Stimulated activated CD8-positive, alpha-beta memory T cell treated with anti-CD3 and anti-CD28 coated beads, Interleukin-12 subunit alpha, Interleukin-12 subunit beta, amount 100 ng/mL, for 24 hours (primary cell): ENCODE measurements around the gene SLC17A3.

ENCODE experiments used
- DNase-seq: peaks from one replicate; pipeline ENCODE4 v3.0.0-alpha.2; 2020; ENCODE audit errors: extremely low read depth

SLC17A3 gene

DNA sequence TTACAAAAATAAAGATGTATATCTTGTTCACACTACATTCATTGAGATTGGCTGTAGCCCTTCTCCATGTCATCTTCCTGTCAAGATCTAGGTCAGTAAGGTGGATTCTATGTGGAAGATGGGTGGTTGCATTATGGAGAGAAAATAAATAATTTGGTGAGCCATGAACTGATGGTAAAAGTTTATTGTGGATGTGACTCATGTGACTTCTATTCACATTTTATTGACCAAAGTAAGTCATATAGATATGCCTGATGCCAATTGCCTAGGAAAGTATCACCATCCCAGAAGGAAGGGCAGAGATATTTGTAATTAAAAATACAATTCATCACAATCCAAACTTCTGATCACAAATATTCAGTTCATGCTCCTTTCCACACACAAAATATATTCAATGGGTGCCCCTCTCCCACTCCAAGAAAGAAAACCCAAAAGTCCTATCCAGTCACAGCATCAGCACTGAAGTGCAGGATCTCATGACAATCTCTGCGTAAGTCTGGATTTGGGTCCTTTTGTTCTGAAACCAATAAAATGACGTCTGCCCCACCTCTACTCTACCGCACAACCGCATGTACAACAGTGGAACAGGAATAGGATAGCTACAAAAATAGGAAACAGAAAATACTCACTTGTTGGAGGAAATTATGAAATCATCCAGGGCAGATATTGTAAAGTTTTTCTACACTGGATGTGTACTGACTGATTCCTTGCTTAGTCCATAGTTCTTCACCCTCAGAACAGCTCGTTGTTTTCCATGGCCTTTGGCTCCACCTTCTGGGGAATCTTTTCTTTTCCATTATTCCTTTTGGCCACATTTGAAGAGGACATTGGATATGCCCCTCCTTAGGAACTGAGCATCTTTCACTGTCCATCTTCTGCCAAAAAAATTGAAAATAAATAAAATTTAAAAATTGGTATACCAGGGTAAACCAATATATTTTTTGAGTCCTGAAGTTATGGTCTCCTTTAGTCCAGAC lies 16.1 kb upstream of the SLC17A3 start:
- no peak for DNase-seq

GRCh38 chr6:25888626-25889025 lies 14.6 kb upstream of the SLC17A3 start:
- DNase-seq: no peak

DNA sequence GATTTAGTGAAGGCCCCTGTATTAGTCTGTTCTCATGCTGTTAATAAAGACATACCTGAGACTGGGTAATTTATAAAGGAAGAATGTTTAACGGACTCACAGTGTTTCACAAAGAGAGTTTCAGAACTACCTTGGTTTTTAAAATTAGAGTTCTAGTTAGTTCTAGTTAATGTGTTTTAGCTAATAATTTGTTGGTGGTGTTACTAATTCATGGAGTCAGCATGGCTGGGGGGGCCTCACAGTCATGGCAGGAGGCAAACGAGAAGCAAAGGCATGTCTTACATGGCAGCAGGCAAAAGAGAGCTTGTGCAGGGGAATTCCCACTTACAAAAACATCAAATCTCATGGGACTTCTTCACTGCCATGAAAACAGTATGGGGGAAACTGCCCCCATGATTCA lies 12.0 kb upstream of the SLC17A3 start:
- no peak for DNase-seq

- no peak for DNase-seq
These were observed 9.9 kb upstream of the SLC17A3 start for GRCh38 chr6:25883991-25884390.

- no peak for DNase-seq
These were observed 9.5 kb upstream of the SLC17A3 start for GRCh38 chr6:25883536-25883935.

- no peak for DNase-seq
These were observed 8.0 kb upstream of the SLC17A3 start for GRCh38 chr6:25882051-25882496.

DNA sequence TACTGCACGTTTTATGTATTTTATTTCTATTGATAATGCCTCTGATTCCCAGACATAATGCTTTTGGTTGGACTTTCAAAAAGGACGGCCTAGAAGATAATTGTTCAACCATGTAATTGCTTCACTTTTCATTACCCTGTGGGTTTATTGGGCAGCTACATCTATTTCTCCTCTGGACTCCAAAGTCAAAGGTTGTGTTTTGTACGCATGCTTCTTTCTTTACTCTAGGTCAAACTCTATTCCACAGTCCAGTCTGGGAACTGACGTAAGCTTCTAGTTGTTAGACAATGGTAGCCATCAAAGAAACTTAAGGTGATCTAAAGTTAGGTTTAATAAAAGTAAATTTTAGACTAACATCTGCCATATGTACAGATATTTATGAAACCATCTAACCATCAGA lies 6.6 kb upstream of the SLC17A3 start:
- no peak for DNase-seq

DNA sequence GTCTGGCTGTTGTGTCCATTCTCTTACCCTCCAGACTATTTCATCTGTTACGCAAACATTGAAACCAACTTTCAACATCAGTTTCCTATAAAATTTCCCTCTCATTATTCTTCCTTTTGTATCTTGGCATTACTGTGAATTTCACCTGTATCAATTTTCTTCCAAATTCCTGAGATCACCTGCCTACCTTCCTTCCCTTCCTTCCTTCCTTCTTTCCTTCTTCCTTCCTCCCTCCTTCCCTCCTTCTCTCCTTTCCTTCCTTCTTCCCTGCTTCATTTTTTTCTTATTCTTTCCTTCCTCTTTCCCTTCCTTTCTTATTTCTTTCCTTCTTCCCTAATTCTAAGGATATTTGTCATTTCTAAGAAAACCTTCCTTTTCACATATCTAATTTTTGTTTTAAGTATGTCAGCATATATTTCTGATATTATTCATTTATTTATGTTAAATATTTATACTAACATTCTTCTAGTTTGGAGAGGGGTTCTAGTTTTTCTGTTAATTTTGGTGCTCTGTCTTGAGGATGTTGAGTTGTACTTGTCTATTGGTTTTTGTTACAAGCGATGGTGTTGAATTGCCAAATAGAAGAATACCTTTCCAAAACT lies 4.8 kb upstream of the SLC17A3 start:
- no peak for DNase-seq

DNA sequence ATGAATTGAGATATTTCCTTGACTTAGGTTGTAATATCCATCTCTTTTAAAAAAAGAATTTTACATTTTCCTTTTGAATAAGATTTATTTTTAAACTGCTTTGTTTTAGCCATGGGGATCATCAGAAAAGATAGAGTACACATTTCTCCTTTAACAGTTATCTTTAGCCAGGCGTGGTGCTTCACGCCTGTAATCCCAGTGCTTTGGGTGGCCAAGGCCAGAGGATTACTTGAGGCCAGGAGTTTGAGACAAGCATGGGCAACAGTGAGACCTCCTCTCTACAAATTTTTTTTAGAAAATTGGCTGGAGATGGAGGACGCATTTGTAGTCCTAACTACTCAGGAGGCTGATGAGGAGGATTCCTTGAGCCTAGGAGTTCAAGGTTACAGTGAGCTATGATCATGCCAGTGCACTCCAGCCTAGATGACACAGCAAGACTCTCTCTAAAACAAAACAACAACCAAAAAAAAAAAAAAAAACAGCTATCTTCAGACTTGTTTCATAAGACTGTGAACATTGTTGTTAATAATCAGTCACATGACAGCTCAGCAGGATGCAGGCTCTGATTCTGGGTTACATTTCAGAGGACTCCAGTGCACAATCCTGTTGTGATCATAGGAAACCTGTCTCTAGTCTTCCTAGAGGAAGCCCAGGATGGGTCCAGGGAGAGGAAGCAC lies 2.0 kb upstream of the SLC17A3 start:
- DNase-seq: no peak

GRCh38 chr6:25875563-25875905 lies 1.5 kb upstream of the SLC17A3 start:
- DNase-seq: no peak

- no peak for DNase-seq
These were observed 949 bp upstream of the SLC17A3 start for GRCh38 chr6:25874822-25875562.

- DNase-seq: no peak
These were observed 1.2 kb downstream of the SLC17A3 start for GRCh38 chr6:25872814-25873213.

GRCh38 chr6:25869840-25870239 lies 4.2 kb downstream of the SLC17A3 start:
- no peak for DNase-seq

- no peak for DNase-seq
These were observed 5.4 kb downstream of the SLC17A3 start for GRCh38 chr6:25868436-25869183.

DNA sequence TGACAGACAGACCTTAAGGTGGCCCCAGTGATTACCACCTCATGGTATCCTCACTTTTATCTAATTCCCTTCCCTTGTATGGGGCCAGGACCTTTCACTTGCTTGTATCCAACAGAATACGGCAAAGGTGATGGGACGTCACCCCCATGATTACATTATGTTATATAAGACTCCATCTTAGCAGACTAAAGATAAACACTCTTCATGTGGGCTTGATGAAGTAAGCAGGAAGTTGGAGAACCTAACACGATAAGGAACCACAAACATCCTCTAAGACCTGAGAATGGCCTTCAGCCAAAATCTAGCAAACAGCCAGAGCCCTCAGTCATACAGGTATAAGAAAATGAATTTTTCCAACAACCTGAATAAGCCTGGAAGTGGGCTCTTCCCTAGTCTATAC lies 8.0 kb downstream of the SLC17A3 start:
- DNase-seq: no peak

GRCh38 chr6:25863360-25863759 lies 10.7 kb downstream of the SLC17A3 start:
- DNase-seq: no peak

DNA sequence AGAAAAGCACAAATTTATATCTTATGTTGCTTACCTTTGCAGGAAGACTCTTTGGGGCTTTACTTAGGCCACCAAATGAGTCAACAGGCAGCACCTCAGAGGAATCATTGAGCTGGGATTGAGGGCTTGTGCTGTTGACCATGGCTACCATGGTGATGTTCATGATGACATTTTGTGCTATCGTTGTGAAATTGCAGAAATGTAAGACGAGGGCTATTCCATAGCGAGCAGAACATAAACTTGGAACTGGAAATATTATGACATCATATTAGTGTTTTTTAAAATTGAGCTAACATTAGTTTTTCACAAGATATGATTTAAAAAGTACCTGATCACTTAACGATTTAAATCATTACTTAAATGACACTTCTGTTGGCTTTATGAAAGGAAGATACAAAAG lies 11.8 kb downstream of the SLC17A3 start:
- no peak for DNase-seq

- DNase-seq: no peak
These were observed 21.3 kb downstream of the SLC17A3 start for GRCh38 chr6:25852756-25853155.

- DNase-seq: no peak
These were observed 22.1 kb downstream of the SLC17A3 start for GRCh38 chr6:25851961-25852360.

GRCh38 chr6:25844518-25844917 lies 29.5 kb downstream of the SLC17A3 start:
- DNase-seq: no peak

- no peak for DNase-seq
These were observed 31.5 kb downstream of the SLC17A3 start for GRCh38 chr6:25842526-25842925.
